A673 (cell line): ENCODE measurements around the gene ATP6V0D1.

ENCODE experiments used
- CTCF ChIP-seq: fragments of 300-800, 200-600 bp; sonication (generic); conservative IDR thresholded peaks from 2 replicates; pipeline ENCODE4 v1.5.1; 2017; ENCODE audit warnings: low read depth, mild to moderate bottlenecking, antibody characterized with exemption, low read length, moderate library complexity, mixed read lengths
- EZH2 ChIP-seq: fragments of 200-600 bp; sonication (generic); IDR thresholded peaks from 2 replicates; pipeline ENCODE4 v1.6.1; 2017; ENCODE audit warnings: borderline replicate concordance, low read depth, mild to moderate bottlenecking, mixed read lengths, antibody characterized with exemption, low read length; ENCODE audit not compliant: poor library complexity, severe bottlenecking

- TF ChIP-seq EZH2 (no peak), CTCF (no peak)
These were observed 74.6 kb downstream of the ATP6V0D1 start for GRCh38 chr16:67406111-67406971.
